ENCODE results near the gene CDHR2. TPM values are rescaled to one million over a fixed set of nuclear protein-coding genes. Genes with fewer than 3 reads are reported as not detected.

The CDHR2 gene
- total RNA-seq, 4 donors from 2014 or later: 0.07 to 0.27 (median 0.20) TPM; not detected in 1

DNA sequence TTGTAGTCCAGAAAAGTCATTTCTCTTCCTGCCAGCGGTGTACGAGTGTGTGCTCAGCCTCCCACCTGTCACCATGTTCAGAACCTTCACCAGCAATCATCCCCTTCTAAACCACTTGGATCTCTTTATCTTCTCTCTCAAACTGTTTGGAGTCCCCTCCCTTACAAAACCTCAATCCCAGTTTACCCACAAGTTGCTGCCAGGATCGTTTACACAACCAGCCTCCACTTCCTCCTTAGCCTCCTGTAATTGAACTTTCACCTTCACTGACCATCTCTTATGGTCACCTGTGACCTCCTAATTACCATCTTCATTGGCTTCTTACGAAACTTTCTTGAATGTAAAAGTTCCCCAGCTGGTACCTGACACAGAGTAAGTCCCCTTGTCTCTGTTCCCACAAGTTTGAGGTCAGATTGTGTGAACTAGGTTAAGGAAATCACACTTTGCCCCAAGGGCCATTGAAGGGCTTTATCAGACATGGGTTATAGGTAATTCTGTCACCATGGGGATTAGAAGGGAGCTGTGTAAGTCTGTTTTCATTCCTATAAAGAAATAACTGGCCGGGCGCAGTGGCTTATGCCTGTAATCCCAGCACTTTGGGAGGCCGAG lies 32.0 kb upstream of the CDHR2 start:
- Histone ChIP-seq H3K36me3 (no peaks in the 10 kb centered on the region), H3K27ac (no peak overlapping the region), H3K9me3 (no peaks in the 10 kb centered on the region), H3K4me3 (no peak overlapping the region), H3K27me3 (no peaks in the 10 kb centered on the region), H3K4me1 (no peaks in the 10 kb centered on the region)
- DNase-seq (no peak), ATAC-seq (no peak)
- TF ChIP-seq, protein P1, sequence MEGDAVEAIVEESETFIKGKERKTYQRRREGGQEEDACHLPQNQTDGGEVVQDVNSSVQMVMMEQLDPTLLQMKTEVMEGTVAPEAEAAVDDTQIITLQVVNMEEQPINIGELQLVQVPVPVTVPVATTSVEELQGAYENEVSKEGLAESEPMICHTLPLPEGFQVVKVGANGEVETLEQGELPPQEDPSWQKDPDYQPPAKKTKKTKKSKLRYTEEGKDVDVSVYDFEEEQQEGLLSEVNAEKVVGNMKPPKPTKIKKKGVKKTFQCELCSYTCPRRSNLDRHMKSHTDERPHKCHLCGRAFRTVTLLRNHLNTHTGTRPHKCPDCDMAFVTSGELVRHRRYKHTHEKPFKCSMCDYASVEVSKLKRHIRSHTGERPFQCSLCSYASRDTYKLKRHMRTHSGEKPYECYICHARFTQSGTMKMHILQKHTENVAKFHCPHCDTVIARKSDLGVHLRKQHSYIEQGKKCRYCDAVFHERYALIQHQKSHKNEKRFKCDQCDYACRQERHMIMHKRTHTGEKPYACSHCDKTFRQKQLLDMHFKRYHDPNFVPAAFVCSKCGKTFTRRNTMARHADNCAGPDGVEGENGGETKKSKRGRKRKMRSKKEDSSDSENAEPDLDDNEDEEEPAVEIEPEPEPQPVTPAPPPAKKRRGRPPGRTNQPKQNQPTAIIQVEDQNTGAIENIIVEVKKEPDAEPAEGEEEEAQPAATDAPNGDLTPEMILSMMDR (IDR thresholded peaks at IDR 0.05 in 4 of 5, conservative IDR thresholded peaks at IDR 0.05 in 1 of 5): no peak
- no peak for TF ChIP-seq POLR2A (IDR thresholded peaks at IDR 0.05)
- intact Hi-C loops (cut with DNase I; ENCODE audit: low total_unique reads) (no loop called here), in situ Hi-C loops (cut with MboI; ENCODE audit: low sequenced_read_pairs in 4 of 4) (no loop called here)

DNA sequence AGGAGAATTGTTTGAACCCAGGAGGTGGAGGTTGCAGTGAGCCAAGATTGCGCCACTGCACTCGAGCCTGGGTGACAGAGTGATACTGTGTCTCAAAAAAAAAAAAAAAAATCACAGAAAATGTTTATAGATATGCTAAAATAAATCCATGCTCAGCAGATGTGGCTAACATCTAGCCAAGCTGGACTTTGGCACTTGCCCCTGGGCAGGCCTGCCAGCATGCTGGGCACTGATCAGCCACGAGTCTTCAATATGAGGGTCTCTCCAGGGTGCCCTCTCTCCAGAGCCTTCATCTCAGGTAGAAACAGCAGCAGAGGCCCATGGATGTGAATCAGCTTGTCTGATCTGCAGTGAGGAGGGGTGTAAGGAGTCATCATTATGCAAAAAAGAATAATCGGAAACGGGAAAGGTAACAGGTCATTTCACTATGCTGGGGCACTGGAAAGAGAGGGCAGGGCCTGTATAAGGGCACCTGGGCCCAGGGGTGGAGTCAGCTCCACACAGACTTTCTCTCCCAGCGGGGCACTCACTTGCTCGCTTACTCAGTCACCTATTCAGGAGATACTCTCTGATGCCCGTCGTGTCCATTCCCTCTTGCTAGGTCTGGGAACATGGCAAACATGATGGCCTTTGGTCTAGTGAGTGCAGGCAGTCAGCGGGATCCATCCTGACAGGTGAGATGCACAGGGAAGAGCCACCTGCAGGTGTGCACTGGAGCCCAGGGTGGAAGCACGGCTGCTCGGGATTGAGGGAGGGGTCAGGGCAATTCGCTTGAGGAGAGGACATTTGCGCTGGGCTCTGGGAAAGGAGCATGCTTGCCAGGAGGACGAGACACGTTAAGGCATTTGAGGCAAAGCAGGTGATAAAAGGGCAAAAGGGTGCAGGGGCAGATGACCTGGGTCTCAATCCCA lies 29.1 kb upstream of the CDHR2 start:
- intact Hi-C loops (cut with DNase I; ENCODE audit: low total_unique reads) (no loop called here), in situ Hi-C loops (cut with MboI; ENCODE audit: low sequenced_read_pairs in 4 of 4) (no loop called here)
- no peaks in the 10 kb centered on the region for H3K36me3 ChIP-seq
- DNase-seq (no peak), ATAC-seq (no peak)
- H3K27ac ChIP-seq: no peak overlapping the region
- H3K27me3 ChIP-seq: no peaks in the 10 kb centered on the region
- no peak for TF ChIP-seq POLR2A (IDR thresholded peaks at IDR 0.05)
- TF ChIP-seq, protein P1 (IDR thresholded peaks at IDR 0.05 in 4 of 5, conservative IDR thresholded peaks at IDR 0.05 in 1 of 5): no peak
- H3K9me3 ChIP-seq: no peaks in the 10 kb centered on the region
- no peaks in the 10 kb centered on the region for H3K4me1 ChIP-seq
- H3K4me3 ChIP-seq: no peak overlapping the region

DNA sequence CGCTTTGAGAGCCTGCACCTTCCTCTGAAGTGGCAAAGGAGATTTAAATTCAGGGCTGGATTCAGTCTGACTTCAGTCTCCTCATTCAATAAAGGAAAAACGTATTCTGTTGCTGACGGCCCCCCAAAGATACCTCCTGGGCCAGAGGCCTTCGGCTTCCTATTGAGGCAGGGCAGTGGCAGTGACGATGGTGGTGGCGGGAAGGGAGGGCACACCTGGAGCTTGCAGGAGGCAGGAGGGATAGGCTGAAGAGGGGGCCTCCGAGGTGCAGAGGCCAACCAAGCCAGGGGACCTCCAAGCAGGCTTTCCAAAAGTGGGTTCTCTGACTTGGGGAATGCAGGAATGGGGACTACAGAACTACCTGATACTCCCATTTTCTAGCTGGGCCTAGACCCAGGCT lies 27.9 kb upstream of the CDHR2 start:
- intact Hi-C loops (cut with DNase I; ENCODE audit: low total_unique reads) (no loop called here), in situ Hi-C loops (cut with MboI; ENCODE audit: low sequenced_read_pairs in 4 of 4) (no loop called here)
- no peak overlapping the region for H3K27ac ChIP-seq
- no peaks in the 10 kb centered on the region for H3K9me3 ChIP-seq
- ATAC-seq (no peak), DNase-seq (no peak)
- H3K27me3 ChIP-seq: no peaks in the 10 kb centered on the region
- no peaks in the 10 kb centered on the region for H3K4me1 ChIP-seq
- TF ChIP-seq POLR2A (IDR thresholded peaks at IDR 0.05): no peak
- H3K36me3 ChIP-seq: no peaks in the 10 kb centered on the region
- H3K4me3 ChIP-seq: no peak overlapping the region

DNA sequence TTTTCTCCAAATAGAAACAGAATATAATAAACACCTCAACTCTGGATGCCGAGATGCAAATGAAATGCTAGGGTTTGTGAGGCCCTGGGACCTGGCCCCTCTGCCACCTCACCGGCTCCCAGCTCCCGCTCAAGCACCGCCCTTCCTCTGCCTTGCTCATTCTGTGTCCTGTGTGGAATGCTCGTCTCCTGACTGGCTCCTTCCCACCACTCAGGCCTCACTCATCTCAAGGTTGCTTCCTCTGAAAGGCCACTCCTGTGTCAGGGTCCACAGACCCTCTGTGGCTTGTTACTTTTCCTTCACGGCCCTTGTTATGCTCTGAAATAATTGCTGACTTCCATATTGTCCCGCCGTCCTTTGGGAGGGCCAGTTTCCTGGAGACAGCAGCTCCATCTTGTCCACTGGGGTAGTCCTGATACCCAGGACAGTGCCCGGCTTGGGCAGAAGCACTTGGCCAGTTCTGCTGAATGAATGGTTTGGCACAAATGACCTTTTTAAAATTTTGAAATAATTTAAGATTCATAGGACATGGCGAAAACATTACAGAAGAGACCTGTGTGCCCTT lies 27.4 kb upstream of the CDHR2 start:
- no peaks in the 10 kb centered on the region for H3K4me1 ChIP-seq
- ATAC-seq (no peak), DNase-seq (no peak)
- intact Hi-C loops (cut with DNase I; ENCODE audit: low total_unique reads) (no loop called here), in situ Hi-C loops (cut with MboI; ENCODE audit: low sequenced_read_pairs in 4 of 4) (no loop called here)
- H3K27ac ChIP-seq: no peak overlapping the region
- no peaks in the 10 kb centered on the region for H3K9me3 ChIP-seq
- TF ChIP-seq, protein P1 (IDR thresholded peaks at IDR 0.05 in 4 of 5, conservative IDR thresholded peaks at IDR 0.05 in 1 of 5): no peak
- no peak for TF ChIP-seq POLR2A (IDR thresholded peaks at IDR 0.05)
- no peaks in the 10 kb centered on the region for H3K36me3 ChIP-seq
- no peak overlapping the region for H3K4me3 ChIP-seq
- no peaks in the 10 kb centered on the region for H3K27me3 ChIP-seq

DNA sequence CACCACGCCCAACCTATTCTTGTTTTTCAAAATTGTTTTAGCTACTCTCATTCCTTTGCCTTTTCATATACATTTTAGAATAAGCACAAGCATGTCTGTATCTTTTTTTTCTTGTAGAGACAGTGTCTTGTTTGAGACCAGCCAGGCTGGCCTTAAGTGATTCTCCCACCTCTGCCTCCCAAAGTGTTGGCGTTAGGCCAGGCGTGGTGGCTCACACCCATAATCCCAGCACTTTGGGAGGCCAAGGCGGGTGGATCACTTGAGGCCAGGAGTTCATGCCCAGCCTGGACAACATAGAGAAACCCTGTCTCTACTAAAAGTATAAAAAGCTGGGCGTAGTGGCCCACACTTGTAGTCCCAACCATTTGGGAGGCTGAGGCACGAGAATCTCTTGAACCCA lies 25.0 kb upstream of the CDHR2 start:
- no peak for TF ChIP-seq POLR2A (IDR thresholded peaks at IDR 0.05)
- TF ChIP-seq, protein P1 (IDR thresholded peaks at IDR 0.05 in 4 of 5, conservative IDR thresholded peaks at IDR 0.05 in 1 of 5): no peak
- Histone ChIP-seq H3K27me3 (no peaks in the 10 kb centered on the region), H3K4me1 (no peaks in the 10 kb centered on the region), H3K4me3 (no peak overlapping the region), H3K36me3 (peaks cover 0 to 21% of the 10 kb centered on the region in 2 donors), H3K27ac (no peak overlapping the region), H3K9me3 (no peaks in the 10 kb centered on the region)
- no peak for ATAC-seq
- DNase-seq: no peak
- intact Hi-C loops (cut with DNase I; ENCODE audit: low total_unique reads): no loop called here
- in situ Hi-C loops (cut with MboI; ENCODE audit: low sequenced_read_pairs in 4 of 4): no loop called here

All from gastrocnemius medialis (tissue), 4 donors.